ENCODE data around the gene PRKCH.
"Not testable (repeated sequence)": the region's sequence is repeated elsewhere in the genome, so short reads cannot be mapped to it uniquely, and the experiment has no call there.

The PRKCH gene

GRCh38 chr14:61298824-61299223 lies 22.6 kb upstream of the PRKCH start:
- DNase-seq (ENCODE audit: low read depth), result no peak
- H3K4me3 ChIP-seq (ENCODE audit: low read depth, low read length), result no peak overlapping the region
- in situ Hi-C loops (cut with HindIII; ENCODE audit: low sequenced_read_pairs), result no loop called here
- TF ChIP-seq CTCF (IDR thresholded peaks at IDR 0.05; ENCODE audit: low read depth, low read length, missing control alignments), result no peak

- DNase-seq (ENCODE audit: low read depth), result no peak
- in situ Hi-C loops (cut with HindIII; ENCODE audit: low sequenced_read_pairs), result no loop called here
- no peak overlapping the region for H3K4me3 ChIP-seq (ENCODE audit: low read depth, low read length)
- TF ChIP-seq CTCF (IDR thresholded peaks at IDR 0.05; ENCODE audit: low read depth, low read length, missing control alignments), result no peak
Observed at GRCh38 chr14:61300209-61300608, 21.2 kb upstream of the PRKCH start.

GRCh38 chr14:61300754-61301153 lies 20.6 kb upstream of the PRKCH start:
- H3K4me3 ChIP-seq (ENCODE audit: low read depth, low read length), result no peak overlapping the region
- no peak for TF ChIP-seq CTCF (IDR thresholded peaks at IDR 0.05; ENCODE audit: low read depth, low read length, missing control alignments)
- DNase-seq (ENCODE audit: low read depth), result no peak
- in situ Hi-C loops (cut with HindIII; ENCODE audit: low sequenced_read_pairs), result no loop called here

GRCh38 chr14:61304688-61305087 lies 16.7 kb upstream of the PRKCH start:
- no peak overlapping the region for H3K4me3 ChIP-seq (ENCODE audit: low read depth, low read length)
- in situ Hi-C loops (cut with HindIII; ENCODE audit: low sequenced_read_pairs), result no loop called here
- DNase-seq (ENCODE audit: low read depth), result no peak
- TF ChIP-seq CTCF (IDR thresholded peaks at IDR 0.05; ENCODE audit: low read depth, low read length, missing control alignments), result no peak

DNA sequence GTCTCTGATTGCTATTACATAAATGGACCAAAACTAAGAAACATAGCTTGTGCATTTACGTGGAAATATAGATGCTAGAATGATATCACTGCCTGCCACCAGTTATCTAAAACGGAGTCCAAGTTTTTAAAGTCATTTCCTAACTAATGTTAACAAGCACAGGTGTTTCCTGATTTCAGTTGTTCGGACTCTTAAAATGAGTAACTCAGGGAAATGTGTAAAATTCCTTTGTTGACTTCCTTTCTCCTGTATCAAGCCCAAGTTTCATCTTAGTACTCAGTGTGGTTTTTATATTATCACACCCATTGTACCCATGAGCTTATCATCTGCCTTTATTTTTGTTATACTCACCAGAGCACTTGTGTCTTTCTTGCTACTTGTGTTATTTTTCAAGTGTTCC lies 13.2 kb upstream of the PRKCH start:
- in situ Hi-C loops (cut with HindIII; ENCODE audit: low sequenced_read_pairs), result no loop called here

GRCh38 chr14:61308701-61309100 lies 12.7 kb upstream of the PRKCH start:
- DNase-seq (ENCODE audit: low read depth); H3K4me3 ChIP-seq (ENCODE audit: low read depth, low read length); in situ Hi-C loops (cut with HindIII; ENCODE audit: low sequenced_read_pairs): not testable (repeated sequence)

More for the DNA sequence above, 13.2 kb upstream of the PRKCH start:
- no peak overlapping the region for H3K4me3 ChIP-seq (ENCODE audit: low read depth, low read length)
- DNase-seq (ENCODE audit: low read depth), result no peak
- no peak for TF ChIP-seq CTCF (IDR thresholded peaks at IDR 0.05; ENCODE audit: low read depth, low read length, missing control alignments)

- no peak overlapping the region for H3K4me3 ChIP-seq (ENCODE audit: low read depth, low read length)
- TF ChIP-seq CTCF (IDR thresholded peaks at IDR 0.05; ENCODE audit: low read depth, low read length, missing control alignments), result no peak
- in situ Hi-C loops (cut with HindIII; ENCODE audit: low sequenced_read_pairs), result no loop called here
- DNase-seq (ENCODE audit: low read depth), result no peak
Observed at GRCh38 chr14:61315313-61315712, 6.1 kb upstream of the PRKCH start.

All from astrocyte of the cerebellum (primary cell).